Heart right ventricle (tissue), 16 donors: Measurements from ENCODE around the gene FIG4. TPM values are rescaled to one million over a fixed set of nuclear protein-coding genes. Genes with fewer than 3 reads are reported as not detected.
A peak's percentile ranks its signal among the peaks of the same experiment; 100 is the strongest.

Experiments used
- ATAC-seq, 8 donors: fragments of 200-7000 bp; cut with Tn5 transposase; one replicate each; pipeline ENCODE4 v1.9.1; 2020; ENCODE audit warnings: mild to moderate bottlenecking in 8 of 8, moderate library complexity in 8 of 8, moderate number of reproducible peaks in 1 of 8
- DNase-seq, 2 donors: peaks; one replicate each; pipeline ENCODE4 v3.0.0-alpha.2; 2020
- H3K27ac ChIP-seq, 10 donors: fragments of 200-600 bp; sonication (generic) in 2 of 10; one replicate each; pipeline versions ENCODE4 v1.5.0 to v1.8.0; 2020 to 2022; ENCODE audit warnings: mild to moderate bottlenecking in 3 of 10
- H3K27me3 ChIP-seq, 7 donors: fragments of 200-600 bp; one replicate each; pipeline ENCODE4 v1.8.0; 2021 to 2022; ENCODE audit warnings: mild to moderate bottlenecking in 2 of 7
- H3K36me3 ChIP-seq, 9 donors: fragments of 200-600 bp; sonication (generic) in 1 of 9; one replicate each; pipeline versions ENCODE4 v1.5.0 to v1.8.0; 2020 to 2022; ENCODE audit warnings: mild to moderate bottlenecking in 2 of 9
- H3K4me1 ChIP-seq, 9 donors: fragments of 200-600 bp; sonication (generic) in 1 of 9; one replicate each; pipeline versions ENCODE4 v1.5.0 to v1.8.0; 2020 to 2022; ENCODE audit warnings: mild to moderate bottlenecking in 4 of 9
- H3K4me3 ChIP-seq, 10 donors: fragments of 200-600 bp; sonication (generic) in 2 of 10; one replicate each; pipeline versions ENCODE4 v1.5.0 to v1.8.0; 2020 to 2022; ENCODE audit warnings: mild to moderate bottlenecking in 7 of 10, moderate library complexity in 2 of 10
- H3K9me3 ChIP-seq, 11 donors: fragments of 200-600 bp in 10 of 11; sonication (generic) in 2 of 11; one replicate each; pipeline versions ENCODE4 v1.5.0 to v1.8.0; 2013 to 2022; ENCODE audit warnings: mild to moderate bottlenecking in 2 of 11, control low read depth in 1 of 11, moderate library complexity in 1 of 11
- WGBS, 2 donors: extraction: QIAGEN DNeasy Blood & Tissue Kit; methylation state at CpG; one replicate each; pipeline ENCODE4 v1.1.7; 2013; ENCODE audit warnings: inconsistent platforms in 1 of 2; 5-methylcytosine and 5-hydroxymethylcytosine counted together
- intact Hi-C, 10 donors: fragments of 100-400 bp; cut with DNase I; formaldehyde crosslinking; loops; one replicate each; pipeline versions ENCODE4 v1.11.1 to v1.14.2; 2022
- polyA plus RNA-seq, 2 donors: library from polyadenylated mRNA; stranded (reverse); fragments of 200-250 nt; gene quantifications; one replicate each; pipeline ENCODE4 v1.2.3, GENCODE V29; 2013
- total RNA-seq, 10 donors: library from RNA; stranded (reverse); fragmentation: NEBNext Ultra II Directional in 3 of 10; extraction: Animal tissue kit (Norgen Biotek cat#: 25700) in 3 of 10; gene quantifications; one replicate each; pipeline versions ENCODE4 v1.2.1 to v1.2.4, GENCODE V29; 2021 to 2023
- TF ChIP-seq, protein P1 (sequence below), 9 donors: fragments of 200-600 bp; sonication (generic) in 2 of 9; IDR thresholded peaks; one replicate each; pipeline versions ENCODE4 v1.5.0 to v1.8.0; 2021 to 2022; ENCODE audit warnings: antibody characterized with exemption in 9 of 9, mild to moderate bottlenecking in 5 of 9, moderate library complexity in 1 of 9
- donor health status: Arrhythmogenic right ventricular cardiomyopathy.
- donor health status: ischemic (EF 13 %, LVEDD 7.1; RV severe dilation, severe dysfunction).
- donor health status: healthy with polysubstance abuse.
- donor health status: DM: no; HTN: yes; CAD: no.
- donor health status: DM: no; HTN: no; CAD: no.
- donor health status: ischemic (EF 25% LVEDD 6.9; RV normal size, moderate dysfunction).
- donor health status: ischemic (EF 25% LVEDD 5.7; RV mildly dilated, moderate dysfunction).
- donor health status: healthy.
- donor health status: DM: yes; HTN: yes; CAD: no.
- donor health status: Ischemic cardiomyopathy.
- donor health status: ischemic (EF 35%, LVEDD 5.7; RV mildly dilated, moderate dysfunction).
- donor health status: nonischemic (EF 11% LVEDD 7.7; RV severe dilation, severe dysfunction).
- donor health status: DM: yes; HTN: yes; CAD: no.
- donor health status: PGD.
- donor health status: ischemic (EF 29% LVEDD 5.4; RV normal size, mild dysfunction).
- donor health status: nonischemic (EF 23%, LVEDD 6.1; RV moderate dilation, normal function).

Gene FIG4
- total and polyA plus RNA-seq, 12 donors = 5.1 to 13.1 (median 9.2) TPM

DNA sequence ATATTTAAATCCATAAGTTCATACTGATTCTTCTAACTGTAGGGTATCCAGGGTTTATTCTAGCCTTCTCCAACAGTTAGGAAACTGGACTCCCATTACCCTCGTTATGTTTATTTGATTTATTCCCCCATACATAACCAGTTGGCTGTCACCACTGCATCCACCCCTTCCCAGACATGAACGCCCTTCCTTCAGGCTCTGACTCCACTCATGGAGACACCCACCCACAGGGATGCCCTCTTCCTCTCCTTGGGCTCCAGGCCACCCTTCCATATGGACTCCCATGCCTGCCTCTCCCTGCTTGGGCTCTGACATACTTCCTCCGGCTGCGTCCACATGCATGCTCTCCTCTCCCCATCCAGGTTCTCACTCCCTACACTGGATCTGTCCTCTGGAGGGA is 124.0 kb downstream of the FIG4 start:
- Histone ChIP-seq H3K27me3 (no peaks in the 10 kb centered on the region), H3K4me3 (no peak overlapping the region), H3K27ac (no peak overlapping the region), H3K9me3 (no peaks in the 10 kb centered on the region), H3K36me3 (peaks cover 0 to 21% (median 0%) of the 10 kb centered on the region in 9 donors), H3K4me1 (peaks cover 0 to 10% (median 0%) of the 10 kb centered on the region in 9 donors)
- TF ChIP-seq, protein P1, sequence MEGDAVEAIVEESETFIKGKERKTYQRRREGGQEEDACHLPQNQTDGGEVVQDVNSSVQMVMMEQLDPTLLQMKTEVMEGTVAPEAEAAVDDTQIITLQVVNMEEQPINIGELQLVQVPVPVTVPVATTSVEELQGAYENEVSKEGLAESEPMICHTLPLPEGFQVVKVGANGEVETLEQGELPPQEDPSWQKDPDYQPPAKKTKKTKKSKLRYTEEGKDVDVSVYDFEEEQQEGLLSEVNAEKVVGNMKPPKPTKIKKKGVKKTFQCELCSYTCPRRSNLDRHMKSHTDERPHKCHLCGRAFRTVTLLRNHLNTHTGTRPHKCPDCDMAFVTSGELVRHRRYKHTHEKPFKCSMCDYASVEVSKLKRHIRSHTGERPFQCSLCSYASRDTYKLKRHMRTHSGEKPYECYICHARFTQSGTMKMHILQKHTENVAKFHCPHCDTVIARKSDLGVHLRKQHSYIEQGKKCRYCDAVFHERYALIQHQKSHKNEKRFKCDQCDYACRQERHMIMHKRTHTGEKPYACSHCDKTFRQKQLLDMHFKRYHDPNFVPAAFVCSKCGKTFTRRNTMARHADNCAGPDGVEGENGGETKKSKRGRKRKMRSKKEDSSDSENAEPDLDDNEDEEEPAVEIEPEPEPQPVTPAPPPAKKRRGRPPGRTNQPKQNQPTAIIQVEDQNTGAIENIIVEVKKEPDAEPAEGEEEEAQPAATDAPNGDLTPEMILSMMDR (IDR thresholded peaks at IDR 0.05) = no peak
- intact Hi-C loops = no loop called here
- no peak for ATAC-seq
- 96 to 97% methylated on average over 4 of the region's 4 CpGs for WGBS, 2 donors
- no peak for DNase-seq

DNA sequence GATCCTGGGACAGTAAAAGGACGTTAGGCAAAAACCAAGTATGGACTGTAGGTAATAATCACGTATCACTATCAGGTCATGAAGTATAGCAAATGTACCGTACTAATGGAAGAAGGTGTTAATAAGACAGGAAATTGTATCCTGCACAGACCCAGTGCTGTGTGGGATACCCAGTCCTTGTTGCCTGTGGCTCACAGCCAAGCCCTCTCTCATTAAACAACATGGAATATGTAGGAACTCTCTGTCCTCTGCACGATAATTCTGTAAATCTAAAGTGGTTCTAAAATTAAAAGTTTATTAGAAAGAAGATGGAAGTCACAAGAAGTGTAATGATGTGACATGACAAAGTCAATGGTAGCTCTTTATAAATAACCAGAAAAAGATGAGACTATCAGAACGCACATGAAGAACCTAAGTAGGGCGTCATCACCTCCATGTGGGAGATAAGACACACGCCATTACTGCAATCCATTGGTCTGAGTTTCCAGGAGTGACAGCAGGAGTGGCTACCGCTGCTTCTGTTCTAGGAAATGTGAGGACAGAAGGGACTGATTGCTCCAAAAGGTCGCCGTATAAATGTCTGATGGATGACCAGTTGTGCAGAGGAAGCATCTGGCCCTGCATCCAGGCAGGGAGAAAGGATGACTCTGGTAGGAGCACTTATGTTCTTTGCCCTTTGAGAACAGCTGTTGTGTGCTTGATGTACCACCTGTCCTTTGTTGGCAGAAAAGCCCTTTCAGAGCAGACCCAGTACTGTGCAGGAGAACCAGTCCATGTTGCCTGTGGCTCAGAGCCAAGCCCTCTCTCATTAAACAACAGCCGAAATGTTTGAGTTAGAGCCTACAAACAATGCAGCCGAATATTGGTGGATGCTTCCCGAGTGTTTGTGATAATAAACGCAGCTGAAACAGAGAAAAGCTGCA is 125.6 kb downstream of the FIG4 start:
- WGBS, 2 donors = 39 to 53% methylated on average over 14 of the region's 14 CpGs
- intact Hi-C loops = no loop called here
- peaks cover 0 to 19% (median 0%) of the 10 kb centered on the region in 9 donors for H3K36me3 ChIP-seq
- ATAC-seq (peak in 6 of 8 donors; percentile 34 to 84 (median 58)), DNase-seq (no peak)
- H3K4me3 ChIP-seq = no peak overlapping the region
- TF ChIP-seq, protein P1 (IDR thresholded peaks at IDR 0.05) = no peak
- H3K4me1 ChIP-seq = peaks cover 0 to 10% (median 0%) of the 10 kb centered on the region in 9 donors
- no peaks in the 10 kb centered on the region for H3K9me3 ChIP-seq
- H3K27ac ChIP-seq = no peak overlapping the region
- no peaks in the 10 kb centered on the region for H3K27me3 ChIP-seq

DNA sequence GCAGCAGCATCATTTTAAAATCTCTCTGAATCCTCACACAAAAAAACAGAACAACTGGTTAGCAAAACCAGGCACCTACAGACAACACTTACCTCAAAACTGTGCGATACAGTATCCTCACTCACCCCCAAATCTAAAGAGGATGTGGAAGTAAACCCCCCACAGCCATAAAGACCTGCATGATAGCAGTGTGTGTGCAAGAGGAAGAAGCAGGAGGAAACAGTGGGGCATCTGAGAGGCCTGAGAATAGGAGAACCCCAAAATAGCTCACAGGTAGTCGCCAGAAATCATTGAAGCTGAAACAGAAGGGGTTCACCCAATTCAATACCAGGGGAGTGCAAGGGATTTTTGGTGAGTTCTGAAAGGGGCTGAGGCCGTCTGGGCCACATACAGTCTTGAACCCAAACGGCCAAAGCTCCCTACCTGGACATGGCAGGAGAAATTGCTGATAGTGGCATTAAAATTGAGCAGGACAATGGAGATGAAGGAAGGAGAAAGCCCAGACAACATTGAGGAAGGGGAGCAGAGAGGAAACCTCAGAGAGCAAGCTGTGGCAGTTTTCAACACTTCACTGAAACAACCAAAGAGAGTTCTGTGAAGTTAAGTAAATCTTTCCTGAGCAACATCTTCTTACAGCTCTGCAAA is 129.7 kb downstream of the FIG4 start:
- Histone ChIP-seq H3K36me3 (peaks cover 0 to 32% (median 8%) of the 10 kb centered on the region in 9 donors), H3K27ac (no peak overlapping the region), H3K4me3 (no peak overlapping the region), H3K9me3 (no peaks in the 10 kb centered on the region), H3K4me1 (peaks cover 0 to 10% (median 0%) of the 10 kb centered on the region in 9 donors), H3K27me3 (no peaks in the 10 kb centered on the region)
- 87 to 95% methylated on average over 4 of the region's 4 CpGs for WGBS, 2 donors
- intact Hi-C loops = no loop called here
- ATAC-seq = no peak
- TF ChIP-seq, protein P1 (IDR thresholded peaks at IDR 0.05) = no peak
- no peak for DNase-seq

DNA sequence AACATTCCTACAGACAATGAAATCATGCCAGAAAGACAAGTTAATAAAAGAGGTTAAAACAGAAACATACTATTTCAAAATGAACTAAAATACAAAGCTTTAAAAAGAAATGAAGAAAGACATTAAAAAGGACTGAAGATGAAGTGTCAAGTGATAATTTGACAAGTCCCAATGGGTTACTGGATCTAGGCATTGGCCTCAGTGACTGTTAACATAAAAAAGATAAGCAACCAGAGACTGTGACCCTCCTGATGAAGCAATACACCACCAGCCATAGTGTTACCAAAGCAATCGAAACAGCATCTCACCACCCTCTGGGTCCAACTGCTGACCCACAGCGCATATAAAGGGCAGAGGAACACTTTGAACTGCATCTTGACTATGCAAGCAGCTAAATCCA is 130.3 kb downstream of the FIG4 start:
- TF ChIP-seq, protein P1 (IDR thresholded peaks at IDR 0.05) = no peak
- H3K9me3 ChIP-seq = no peaks in the 10 kb centered on the region
- WGBS, 2 donors = 84 to 97% methylated on average over 2 of the region's 2 CpGs
- H3K36me3 ChIP-seq = peaks cover 0 to 32% (median 8%) of the 10 kb centered on the region in 9 donors
- intact Hi-C loops = no loop called here
- ATAC-seq (no peak), DNase-seq (no peak)
- H3K27ac ChIP-seq = no peak overlapping the region
- H3K4me3 ChIP-seq = no peak overlapping the region
- H3K27me3 ChIP-seq = no peaks in the 10 kb centered on the region
- peaks cover 0 to 8% (median 0%) of the 10 kb centered on the region in 9 donors for H3K4me1 ChIP-seq
